Hepatic stellate cell (primary cell): Measurements from ENCODE around the gene KRTAP19-5.
"Not testable (repeated sequence)": the region's sequence is repeated elsewhere in the genome, so short reads cannot be mapped to it uniquely, and the experiment has no call there.

Experiments
- DNase-seq: peaks from one replicate; pipeline ENCODE4 v3.0.0; 2011; ENCODE audit warnings: low spot score

The KRTAP19-5 gene

DNA sequence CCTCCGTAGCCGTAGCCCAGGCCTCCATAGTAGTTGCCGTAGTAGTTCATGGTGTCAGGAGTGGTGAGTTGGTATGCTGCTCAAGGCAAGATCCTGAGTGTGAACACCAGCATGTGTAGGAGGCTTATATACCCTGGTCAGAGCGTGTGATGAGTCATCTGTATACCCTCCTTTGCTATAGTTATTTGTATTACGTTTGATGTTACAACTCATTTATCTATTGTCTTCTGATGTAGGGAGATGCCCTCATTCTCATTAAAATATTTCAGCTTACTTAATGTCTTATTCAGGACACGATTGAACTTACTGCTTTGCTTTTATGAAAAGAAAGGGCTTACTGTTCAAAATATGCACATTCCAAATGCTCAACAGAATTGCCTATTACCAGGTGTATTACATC, at the start of gene KRTAP19-5:
TSS of gene KRTAP19-5 (minus strand) at position 101 of the 400 bp plus-strand sequence. CDS start at position 50, 51 bp downstream.
- DNase-seq = no peak

GRCh38 chr21:30541764-30542163, 39.8 kb upstream of the KRTAP19-5 start, which contains the start of gene KRTAP19-6:
KRTAP19-6 (minus strand) TSS chr21:30541864; CDS start chr21:30541833, 31 bp downstream.
- DNase-seq = no peak

GRCh38 chr21:30518876-30519275, 16.9 kb upstream of the KRTAP19-5 start:
- no peak for DNase-seq

DNA sequence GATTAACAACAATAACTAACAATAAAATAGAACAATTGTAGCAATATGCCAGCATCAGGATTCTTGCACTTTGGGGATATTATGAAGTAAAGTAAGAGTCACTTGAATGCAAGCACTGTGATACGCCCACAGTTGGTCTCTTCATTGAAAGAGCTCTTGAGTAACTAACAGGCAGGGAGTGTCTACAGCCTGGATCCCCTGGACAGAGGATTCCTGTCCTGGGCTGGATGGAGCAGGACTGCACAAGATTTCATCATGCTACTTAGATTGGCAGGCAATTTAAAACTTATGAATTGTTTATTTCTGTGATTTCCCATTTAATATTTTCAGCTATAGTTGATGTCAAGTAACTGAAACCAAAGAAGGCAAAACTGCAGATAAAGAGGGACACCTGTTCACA, 13.7 kb upstream of the KRTAP19-5 start:
- DNase-seq = no peak

DNA sequence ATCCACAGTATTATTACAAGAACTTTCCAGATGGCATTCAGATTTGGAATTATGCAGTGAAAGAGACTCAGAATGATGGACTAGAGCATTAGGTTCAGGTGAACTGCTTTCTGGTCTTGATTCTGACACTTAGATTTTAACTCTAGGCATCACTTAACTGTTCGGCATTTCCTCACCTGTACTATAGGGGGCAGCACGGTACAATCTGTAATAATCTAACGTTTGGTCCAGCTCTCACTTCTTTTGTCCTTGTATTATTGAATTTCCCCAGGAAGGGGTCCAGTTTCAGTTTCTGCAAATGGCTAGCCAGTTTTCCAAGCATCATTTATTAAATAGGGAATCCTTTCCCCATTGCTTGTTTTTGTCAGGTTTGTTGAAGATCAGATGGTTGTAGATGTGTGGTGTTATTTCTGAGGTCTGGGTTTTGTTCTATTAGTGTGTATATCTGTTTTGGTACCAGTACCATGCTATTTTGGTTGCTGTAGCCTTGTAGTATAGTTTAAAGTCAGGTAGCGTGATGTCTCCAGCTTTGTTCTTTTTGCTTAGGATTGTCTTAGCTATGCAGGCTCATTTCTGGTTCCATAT, 3.8 kb upstream of the KRTAP19-5 start:
- not testable (repeated sequence) for DNase-seq

DNA sequence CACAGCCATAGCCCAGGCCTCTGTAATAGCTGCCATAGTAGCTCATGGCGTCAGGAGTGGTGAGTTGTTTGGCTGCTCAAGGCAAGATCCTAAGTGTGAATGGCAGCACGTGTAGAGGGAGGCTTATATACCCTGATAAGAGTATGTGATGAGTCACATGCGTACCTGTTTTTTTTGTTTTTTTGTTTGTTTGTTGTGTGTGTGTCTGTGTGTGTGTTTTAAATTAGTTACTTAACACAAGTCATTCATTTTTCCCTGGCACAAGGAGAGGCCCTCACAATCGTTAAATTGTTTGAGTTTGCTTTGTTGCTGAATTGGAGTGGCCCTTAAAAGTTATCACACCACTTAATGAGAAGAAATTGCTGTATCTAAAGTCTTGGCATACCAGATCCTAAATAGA, 4.9 kb downstream of the KRTAP19-5 start, which contains the start of gene KRTAP19-4:
TSS of gene KRTAP19-4 (minus strand) at position 101 of the 400 bp plus-strand sequence. CDS start at position 46, 55 bp downstream.
- no peak for DNase-seq

GRCh38 chr21:30491963-30492428, 9.9 kb downstream of the KRTAP19-5 start, which contains the start of gene KRTAP19-3:
KRTAP19-3 (minus strand) TSS chr21:30492013; CDS start chr21:30491957, 56 bp downstream.
- no peak for DNase-seq

GRCh38 chr21:30487336-30487735, 14.6 kb downstream of the KRTAP19-5 start, which contains the start of gene KRTAP19-2:
KRTAP19-2 (minus strand) TSS chr21:30487436; CDS start chr21:30487348, 88 bp downstream.
- DNase-seq = no peak

- DNase-seq = no peak
Observed at GRCh38 chr21:30486180-30486579, 15.8 kb downstream of the KRTAP19-5 start.

GRCh38 chr21:30482130-30482529, 19.8 kb downstream of the KRTAP19-5 start:
- DNase-seq = no peak

GRCh38 chr21:30480145-30480544, 21.8 kb downstream of the KRTAP19-5 start, which contains the start of gene KRTAP19-1:
KRTAP19-1 (minus strand) TSS chr21:30480367; CDS start chr21:30480317, 50 bp downstream.
- no peak for DNase-seq

DNA sequence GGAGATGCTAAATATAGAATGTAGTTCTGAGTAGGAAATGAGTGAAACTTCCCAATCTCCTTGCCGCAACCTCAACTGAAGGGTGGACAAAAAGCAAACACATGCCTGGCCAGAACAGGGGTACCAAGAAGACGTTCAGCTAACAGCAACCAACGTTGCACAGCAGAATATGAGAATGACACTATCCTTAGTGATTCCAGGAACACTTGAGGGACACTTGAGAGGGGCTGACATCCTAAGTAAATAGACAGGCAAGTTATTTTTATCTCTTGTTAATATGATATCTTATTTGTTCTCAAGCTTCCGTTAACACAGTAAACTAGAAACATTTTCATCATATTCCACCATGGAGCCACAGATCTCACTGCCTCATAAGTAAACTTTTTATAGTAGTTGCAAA, 22.7 kb downstream of the KRTAP19-5 start:
- no peak for DNase-seq

DNA sequence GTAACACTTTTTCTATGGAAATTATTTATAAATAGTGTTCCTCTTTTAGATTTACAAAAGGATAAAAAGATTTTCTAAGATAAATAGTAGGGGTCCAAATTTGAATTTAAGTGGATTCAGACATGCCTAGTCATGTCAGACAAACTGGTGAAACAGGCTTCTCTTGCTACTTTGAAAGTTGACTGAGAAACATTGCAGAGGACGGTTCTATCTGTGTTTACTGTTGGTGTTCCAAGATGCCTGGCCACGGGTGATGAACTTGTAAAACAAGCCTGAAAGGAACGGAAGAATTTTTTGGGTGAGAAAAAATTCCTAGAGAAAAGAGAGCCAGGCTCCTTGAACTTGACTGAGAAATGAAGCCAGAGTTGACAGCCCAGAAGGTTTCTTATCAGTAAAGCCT, 23.9 kb downstream of the KRTAP19-5 start:
- no peak for DNase-seq

DNA sequence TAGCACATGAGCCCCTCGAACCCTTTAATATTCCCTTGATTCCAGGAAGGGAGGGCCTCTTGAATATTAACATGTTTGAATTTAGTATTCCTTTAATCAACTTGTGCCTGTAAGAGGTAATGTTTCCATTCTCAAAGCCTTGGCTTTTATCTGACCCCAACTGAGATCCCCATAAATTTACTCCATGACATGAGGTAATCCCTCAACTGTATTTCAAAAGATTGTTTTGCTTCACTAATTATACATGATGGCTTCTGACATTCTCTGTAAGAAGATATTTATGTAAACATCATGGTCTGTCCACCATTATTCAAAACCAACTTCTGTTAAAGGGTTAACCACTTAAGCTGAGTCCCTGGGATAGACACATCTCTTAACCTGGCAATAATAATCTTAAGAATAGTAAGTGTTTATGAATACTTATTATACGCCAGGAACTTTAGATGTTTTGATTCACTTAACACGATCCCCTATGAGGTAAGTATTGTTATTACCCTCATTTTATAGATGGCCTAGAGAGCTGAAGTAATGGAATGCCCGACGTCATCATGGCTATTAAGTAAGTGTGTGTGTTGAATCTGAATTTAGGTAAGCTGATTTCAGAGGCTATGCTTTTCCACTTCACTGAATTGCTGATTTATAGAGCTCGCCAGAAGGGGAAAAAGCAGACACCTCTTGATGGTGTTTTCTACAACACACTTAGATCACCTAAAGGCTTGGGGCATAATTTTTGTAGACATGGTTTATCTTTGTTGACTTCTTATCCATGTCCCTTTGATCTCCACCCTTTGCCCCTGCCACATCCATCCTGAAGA, 32.8 kb downstream of the KRTAP19-5 start:
- DNase-seq = no peak

DNA sequence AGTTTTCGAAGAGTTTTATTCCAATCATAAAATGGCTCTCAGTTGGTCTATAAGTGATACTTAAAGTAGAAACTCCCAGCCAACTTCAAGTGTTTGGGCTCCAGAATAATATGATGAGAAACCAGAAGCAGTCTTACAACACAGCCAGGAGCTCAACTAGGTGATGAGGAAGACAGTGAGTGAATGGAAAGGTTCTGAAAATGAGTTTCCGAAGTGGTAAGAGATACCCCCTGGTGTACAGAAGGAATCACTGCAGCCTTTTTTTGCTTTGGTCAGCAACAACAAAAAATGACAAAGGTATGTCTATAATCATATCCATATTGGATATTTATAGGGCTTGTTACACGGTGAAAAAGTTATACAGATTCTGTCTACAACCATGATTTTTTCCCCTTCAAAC, 38.2 kb downstream of the KRTAP19-5 start:
- DNase-seq = no peak
